NCI-H748 treated with DMSO at 0.1 percent for 48 hours (cell line): Measurements from ENCODE around the gene RBM4.
"Not testable (repeated sequence)": the region's sequence is repeated elsewhere in the genome, so short reads cannot be mapped to it uniquely, and the experiment has no call there.

Source experiments
- DNase-seq: peaks from one replicate; lab custom pipeline; 2025; lab: John Stamatoyannopoulos, UW

Gene RBM4, protein sequence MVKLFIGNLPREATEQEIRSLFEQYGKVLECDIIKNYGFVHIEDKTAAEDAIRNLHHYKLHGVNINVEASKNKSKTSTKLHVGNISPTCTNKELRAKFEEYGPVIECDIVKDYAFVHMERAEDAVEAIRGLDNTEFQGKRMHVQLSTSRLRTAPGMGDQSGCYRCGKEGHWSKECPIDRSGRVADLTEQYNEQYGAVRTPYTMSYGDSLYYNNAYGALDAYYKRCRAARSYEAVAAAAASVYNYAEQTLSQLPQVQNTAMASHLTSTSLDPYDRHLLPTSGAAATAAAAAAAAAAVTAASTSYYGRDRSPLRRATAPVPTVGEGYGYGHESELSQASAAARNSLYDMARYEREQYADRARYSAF

GRCh38 chr11:66638177-66639065, at the start of gene RBM4:
Gene RBM4, plus strand, starts transcription at chr11:66638703. Its CDS starts 1,009 bp downstream, at chr11:66639712.
- DNase-seq = peak; percentile 98

GRCh38 chr11:66589315-66589714, 49.2 kb upstream of the RBM4 start:
- DNase-seq = not testable (repeated sequence)

DNA sequence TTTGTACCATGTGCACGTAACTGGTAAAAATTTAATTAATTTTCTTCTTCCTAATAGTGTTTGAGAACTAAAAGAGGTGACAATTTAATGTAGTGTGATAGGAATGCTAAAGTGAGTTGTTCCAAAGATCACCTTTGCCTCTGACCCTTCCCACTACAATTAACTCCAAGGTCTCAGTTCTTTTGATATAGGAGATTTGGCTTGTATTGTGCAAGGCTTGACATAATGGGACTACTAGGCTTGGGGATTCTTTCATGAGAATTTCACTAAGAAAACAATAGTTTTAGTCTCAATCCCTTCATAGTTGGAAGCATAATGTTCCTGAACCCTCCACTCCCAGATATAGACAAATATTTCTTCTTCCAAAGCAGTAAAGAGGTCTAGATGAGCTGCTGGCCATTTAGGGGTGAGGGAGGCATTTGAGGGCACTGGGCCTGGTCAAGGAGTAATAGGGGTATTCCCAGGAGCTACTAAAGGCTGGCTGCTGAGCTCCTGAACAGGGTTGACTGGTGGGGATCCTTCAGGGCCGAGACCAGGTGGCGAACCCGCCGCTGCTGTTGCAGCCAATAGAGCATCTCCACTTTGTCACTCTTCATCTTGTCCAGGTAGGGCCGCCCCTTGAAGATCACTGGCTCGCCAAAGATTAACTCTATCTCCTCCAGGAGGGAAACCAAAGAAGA, 48.4 kb upstream of the RBM4 start:
- no peak for DNase-seq

DNA sequence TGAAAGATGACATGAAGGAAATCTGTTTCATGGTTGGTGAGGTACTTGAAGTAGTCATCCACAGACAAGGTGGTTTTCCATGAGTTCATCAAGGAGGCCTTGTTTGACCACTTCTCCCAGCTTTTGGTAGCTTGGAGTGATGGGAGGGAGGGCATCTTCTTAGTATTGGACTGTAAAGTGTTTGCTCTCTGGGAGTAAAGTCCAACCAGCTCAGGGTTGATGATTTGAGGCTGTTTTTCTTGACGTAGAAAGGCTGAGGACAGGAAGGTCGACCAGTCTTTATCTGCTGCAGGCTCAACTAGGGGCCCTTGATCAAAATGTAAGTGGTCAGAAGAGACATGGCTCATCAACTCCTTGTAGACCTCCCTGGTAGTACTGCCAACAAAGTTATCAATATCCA, 47.3 kb upstream of the RBM4 start:
- no peak for DNase-seq

GRCh38 chr11:66592457-66593302, 45.8 kb upstream of the RBM4 start, which contains the start of the genes CCDC87 and CCS:
Gene CCDC87, minus strand, starts transcription at chr11:66593063. Its CDS starts 48 bp downstream, at chr11:66593015.
Gene CCS, plus strand, starts transcription at chr11:66593185. Its CDS starts 77 bp downstream, at chr11:66593262.
- peak; percentile 92 for DNase-seq

DNA sequence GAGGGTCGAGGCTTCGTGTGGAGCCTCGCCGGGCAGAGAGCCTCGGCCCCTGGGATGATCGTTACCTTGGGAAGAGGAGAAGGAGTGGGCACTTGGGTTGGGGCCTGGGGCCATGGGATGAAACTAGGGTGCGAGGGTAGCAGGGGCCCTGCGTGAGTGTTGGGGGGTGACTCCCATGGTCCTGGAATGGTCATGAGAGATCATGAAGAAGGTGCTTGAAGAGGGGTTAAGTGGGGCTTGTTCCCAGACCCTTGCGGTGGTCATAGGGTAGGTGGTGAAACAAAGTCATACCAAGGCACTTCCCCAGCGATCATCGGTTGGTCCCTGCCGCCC, 45.2 kb upstream of the RBM4 start:
- no peak for DNase-seq

- no peak for DNase-seq
Observed at GRCh38 chr11:66593650-66594049, 44.9 kb upstream of the RBM4 start.

GRCh38 chr11:66595245-66595904, 43.1 kb upstream of the RBM4 start:
- DNase-seq = no peak

DNA sequence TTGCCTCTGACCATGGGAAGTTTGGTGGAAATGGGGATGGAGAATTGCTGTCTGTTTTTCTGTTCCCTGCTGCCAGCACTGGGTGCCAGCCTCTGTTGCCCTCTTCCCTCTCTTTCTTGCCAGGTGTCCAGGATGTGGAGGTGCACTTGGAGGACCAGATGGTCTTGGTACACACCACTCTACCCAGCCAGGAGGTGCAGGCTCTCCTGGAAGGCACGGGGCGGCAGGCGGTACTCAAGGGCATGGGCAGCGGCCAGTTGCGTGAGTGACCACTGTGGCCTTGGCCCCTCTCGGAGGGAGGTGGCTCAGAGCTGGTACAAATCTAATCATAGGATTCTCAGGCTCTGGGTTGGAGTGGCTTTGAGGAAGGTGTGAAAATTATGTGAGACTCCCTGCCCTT, 39.5 kb upstream of the RBM4 start:
- DNase-seq = no peak

DNA sequence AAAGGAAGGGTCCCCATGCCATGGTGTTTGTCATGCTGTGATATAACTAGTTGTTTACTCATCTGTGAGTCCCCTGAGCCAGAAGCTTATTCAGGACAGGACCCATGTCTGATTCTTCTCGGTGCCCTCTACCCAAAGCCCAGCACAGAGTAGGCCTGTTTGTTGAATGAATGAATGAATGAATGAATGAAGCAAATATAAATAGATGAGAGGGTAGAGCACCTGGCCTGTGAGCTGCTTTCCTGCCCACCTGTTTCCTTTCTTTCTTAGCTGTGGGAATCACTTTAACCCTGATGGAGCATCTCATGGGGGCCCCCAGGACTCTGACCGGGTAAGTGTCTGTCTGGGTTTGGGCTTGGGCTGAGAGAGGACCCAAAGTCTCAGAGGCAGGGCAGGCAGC, 38.3 kb upstream of the RBM4 start:
- no peak for DNase-seq

DNA sequence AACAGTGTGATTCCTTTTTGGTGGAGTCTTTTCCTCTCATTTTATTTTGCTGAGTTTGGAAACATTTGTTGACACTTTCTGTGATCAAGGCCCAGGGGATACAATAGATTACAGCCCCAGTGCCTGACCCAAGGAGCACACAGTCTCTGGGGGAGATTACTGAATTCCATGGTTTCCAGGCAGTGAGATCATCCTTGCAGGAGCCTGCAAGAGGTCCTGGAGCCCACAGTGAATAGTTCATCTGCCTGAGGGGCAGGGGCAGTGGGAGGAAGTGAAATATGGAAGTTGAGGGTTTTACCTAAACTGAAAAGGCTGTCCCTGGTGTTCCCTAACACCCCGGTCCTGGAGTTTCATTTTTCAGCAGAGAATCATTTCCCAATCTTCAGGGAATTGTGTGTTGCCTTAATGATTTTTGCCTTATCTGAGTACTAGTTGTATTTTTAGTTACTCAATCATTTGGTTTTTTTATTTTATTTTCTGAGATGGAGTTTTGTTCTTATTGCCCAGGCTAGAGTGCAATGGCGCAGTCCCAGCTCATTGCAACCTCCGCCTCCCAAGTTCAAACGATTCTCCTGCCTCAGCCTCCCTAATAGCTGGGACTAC, 37.8 kb upstream of the RBM4 start:
- no peak for DNase-seq

GRCh38 chr11:66603072-66603471, 35.4 kb upstream of the RBM4 start:
- no peak for DNase-seq

GRCh38 chr11:66604155-66604554, 34.3 kb upstream of the RBM4 start:
- DNase-seq = no peak

- not testable (repeated sequence) for DNase-seq
Observed at GRCh38 chr11:66606608-66607007, 31.9 kb upstream of the RBM4 start.

GRCh38 chr11:66607126-66607834, 31.2 kb upstream of the RBM4 start:
- no peak for DNase-seq

DNA sequence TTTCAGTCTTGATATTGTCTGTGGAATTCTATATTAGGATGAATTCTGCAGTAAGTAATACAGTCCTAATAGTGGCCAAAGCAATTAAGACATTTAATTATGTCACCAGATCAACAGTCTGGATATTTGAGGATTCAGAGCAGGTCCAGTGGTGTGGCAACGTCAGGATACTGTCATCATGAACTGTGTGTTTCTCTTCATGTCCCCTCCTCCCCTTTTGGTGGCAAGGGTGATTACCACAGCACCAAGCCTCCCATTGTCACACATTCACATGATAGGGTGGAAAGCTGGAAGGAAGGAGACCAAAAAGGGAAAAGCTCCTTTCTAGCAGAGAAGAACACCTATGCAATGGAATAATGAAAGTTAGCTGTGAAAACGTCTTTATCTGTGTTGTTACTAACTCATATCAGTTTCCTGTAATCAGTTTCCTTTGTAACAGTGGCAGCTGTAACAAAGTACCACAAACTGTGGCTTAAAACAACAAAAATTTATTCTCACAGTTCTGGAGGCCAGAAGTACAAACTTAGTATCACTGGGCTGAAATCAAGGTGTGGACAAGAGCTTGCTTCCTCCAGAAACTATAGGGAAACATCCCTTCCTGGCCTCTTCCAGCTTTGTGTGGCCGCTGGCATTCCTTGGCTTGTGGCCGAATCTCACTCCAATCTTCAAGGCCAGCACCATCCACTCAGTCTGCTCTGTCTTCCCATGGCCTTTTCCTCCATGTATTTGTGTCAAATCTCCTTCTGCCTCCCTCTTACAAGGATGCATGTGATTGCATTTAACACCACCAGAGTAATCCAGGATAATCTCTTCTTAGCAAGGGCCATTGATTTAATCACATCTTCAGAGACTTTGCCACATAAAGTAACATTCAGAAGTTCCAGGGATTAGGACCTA, 28.5 kb upstream of the RBM4 start:
- DNase-seq = no peak

DNA sequence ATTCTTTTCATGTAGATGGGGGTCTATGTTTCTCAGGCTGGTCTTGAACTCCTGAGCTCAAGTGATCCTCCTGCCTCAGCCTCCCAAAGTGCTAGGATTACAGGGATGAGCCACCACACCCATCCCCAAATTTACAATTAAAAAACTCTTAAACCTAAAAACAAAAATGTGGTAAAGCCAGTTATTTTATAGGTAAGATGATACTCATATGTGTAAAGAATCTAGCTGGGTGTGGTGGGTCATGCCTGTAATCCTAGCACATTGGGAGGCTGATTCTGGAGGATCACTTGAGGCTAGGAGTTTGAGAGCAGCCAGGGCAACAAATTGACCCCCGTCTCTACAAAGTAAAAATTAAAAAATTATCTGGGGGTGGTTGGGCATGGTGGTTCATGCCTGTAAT, 26.0 kb upstream of the RBM4 start:
- no peak for DNase-seq

- DNase-seq = no peak
Observed at GRCh38 chr11:66614073-66614472, 24.4 kb upstream of the RBM4 start.
